ENCODE results near the gene FLNC. TPM values are rescaled to one million over a fixed set of nuclear protein-coding genes. Genes with fewer than 3 reads are reported as not detected.
A peak's percentile ranks its signal among the peaks of the same experiment; 100 is the strongest.

The FLNC gene
- total and polyA plus RNA-seq, 11 donors, result 399 to 3,687 (median 1,170) TPM

DNA sequence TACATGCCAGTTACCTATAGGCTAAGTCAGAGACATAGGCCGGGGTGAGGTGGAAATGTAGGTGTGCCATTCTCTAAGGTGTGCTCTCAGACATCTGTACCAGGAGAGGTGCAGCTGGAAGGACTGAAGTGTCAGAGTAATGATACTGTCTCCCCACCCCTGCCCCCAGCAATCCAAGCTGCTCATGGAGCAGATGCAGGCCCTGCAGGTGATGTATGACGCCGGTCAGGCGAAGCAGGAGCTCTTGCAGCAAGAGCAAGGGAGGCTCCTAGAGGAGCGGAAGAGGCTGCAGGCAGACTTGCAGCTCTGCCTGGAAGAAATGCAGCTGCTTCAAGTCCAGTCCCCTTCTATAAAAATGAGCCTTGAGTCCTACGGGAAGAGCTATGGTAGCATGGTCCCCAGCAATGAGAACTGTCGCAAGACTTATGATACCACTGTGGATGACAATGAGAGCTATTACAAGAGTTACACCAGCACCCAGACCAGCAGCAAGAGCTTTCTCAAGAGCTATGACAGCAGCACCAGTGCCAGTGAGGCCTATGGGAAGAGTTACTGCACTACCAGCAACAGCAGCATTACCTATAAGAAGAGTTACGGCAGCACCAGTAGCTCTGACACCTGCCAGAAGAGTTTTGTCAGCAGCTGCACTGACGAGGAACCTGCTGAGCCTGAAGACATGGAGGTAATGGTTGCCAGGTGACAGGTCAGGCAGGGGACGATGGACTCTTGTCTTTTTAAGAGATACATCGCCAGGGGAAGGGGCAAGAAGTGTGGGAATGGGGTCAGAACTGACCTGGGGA, 18.4 kb upstream of the FLNC start:
- H3K4me3 ChIP-seq, result no peak overlapping the region
- no peaks in the 10 kb centered on the region for H3K9me3 ChIP-seq
- no peak for TF ChIP-seq POLR2A (IDR thresholded peaks at IDR 0.05)
- TF ChIP-seq, protein P1, sequence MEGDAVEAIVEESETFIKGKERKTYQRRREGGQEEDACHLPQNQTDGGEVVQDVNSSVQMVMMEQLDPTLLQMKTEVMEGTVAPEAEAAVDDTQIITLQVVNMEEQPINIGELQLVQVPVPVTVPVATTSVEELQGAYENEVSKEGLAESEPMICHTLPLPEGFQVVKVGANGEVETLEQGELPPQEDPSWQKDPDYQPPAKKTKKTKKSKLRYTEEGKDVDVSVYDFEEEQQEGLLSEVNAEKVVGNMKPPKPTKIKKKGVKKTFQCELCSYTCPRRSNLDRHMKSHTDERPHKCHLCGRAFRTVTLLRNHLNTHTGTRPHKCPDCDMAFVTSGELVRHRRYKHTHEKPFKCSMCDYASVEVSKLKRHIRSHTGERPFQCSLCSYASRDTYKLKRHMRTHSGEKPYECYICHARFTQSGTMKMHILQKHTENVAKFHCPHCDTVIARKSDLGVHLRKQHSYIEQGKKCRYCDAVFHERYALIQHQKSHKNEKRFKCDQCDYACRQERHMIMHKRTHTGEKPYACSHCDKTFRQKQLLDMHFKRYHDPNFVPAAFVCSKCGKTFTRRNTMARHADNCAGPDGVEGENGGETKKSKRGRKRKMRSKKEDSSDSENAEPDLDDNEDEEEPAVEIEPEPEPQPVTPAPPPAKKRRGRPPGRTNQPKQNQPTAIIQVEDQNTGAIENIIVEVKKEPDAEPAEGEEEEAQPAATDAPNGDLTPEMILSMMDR (IDR thresholded peaks at IDR 0.05), result no peak
- no peak for ATAC-seq
- H3K27ac ChIP-seq, result no peak overlapping the region
- intact Hi-C loops (cut with DNase I), result no loop called here
- H3K27me3 ChIP-seq, result no peaks in the 10 kb centered on the region
- no peak for DNase-seq
- WGBS, 4 donors, result 88 to 97% (median 94%) methylated on average over 10 to 11 of the region's 11 CpGs
- no peaks in the 10 kb centered on the region for H3K36me3 ChIP-seq
- peaks cover 0 to 11% (median 4%) of the 10 kb centered on the region in 12 donors for H3K4me1 ChIP-seq

DNA sequence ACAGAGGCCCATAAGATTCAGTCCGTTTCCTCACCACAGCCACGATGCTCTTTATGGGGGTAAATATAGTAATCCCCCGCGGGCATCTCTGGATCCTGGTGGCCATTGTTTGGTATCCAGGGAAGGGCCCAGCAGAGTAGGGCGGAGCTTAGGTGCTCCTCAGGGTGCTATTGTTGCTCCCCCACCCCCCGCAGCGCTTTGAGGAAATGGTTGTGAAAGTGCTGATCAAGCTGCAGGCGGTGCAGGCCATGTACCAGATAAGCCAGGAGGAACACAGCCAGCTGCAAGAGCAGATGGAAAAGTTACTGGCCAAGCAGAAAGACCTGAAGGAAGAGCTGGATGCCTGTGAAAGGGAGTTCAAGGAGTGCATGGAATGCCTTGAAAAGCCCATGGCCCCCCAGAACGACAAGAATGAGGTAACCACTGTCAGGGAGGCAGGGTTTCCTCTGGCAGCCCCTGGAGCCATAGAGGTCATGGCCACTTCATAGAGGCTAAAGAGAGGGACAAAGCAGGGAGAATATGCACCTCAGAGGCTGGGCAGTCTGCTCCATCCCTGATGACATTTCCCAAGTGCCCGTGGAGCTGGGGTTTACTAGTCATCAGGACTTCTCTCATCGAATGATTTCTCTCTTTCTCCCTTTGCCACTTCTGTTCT, 17.6 kb upstream of the FLNC start:
- intact Hi-C loops (cut with DNase I), result no loop called here
- TF ChIP-seq, protein P1 (IDR thresholded peaks at IDR 0.05), result no peak
- TF ChIP-seq POLR2A (IDR thresholded peaks at IDR 0.05), result no peak
- DNase-seq (peak in 3 of 5 donors; percentile 43 to 70 (median 49)), ATAC-seq (peak in 3 of 4 donors; percentile 63 to 77 (median 70))
- H3K36me3 ChIP-seq, result no peaks in the 10 kb centered on the region
- H3K4me1 ChIP-seq, result peaks cover 0 to 11% (median 4%) of the 10 kb centered on the region in 12 donors
- H3K27me3 ChIP-seq, result no peaks in the 10 kb centered on the region
- WGBS, 4 donors, result 36 to 49% (median 39%) methylated on average over 11 of the region's 11 CpGs
- no peak overlapping the region for H3K27ac ChIP-seq
- no peak overlapping the region for H3K4me3 ChIP-seq
- H3K9me3 ChIP-seq, result no peaks in the 10 kb centered on the region

DNA sequence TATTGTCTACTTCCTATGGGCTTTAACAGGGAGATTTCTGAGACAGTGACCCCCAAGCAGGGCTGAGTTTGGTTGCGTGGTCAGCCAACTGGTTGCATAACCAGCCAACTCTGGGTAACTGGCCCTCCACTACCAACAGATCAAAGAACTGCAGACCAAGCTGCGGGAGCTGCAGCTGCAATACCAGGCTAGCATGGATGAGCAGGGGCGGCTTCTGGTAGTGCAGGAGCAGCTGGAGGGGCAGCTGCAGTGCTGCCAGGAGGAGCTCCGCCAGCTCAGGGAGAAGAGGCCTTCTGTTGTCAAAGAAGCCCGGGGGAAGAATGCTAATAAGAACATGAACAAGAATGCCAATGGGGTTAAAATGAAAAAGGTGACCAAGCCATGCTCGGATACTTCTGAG, 15.7 kb upstream of the FLNC start:
- TF ChIP-seq POLR2A (IDR thresholded peaks at IDR 0.05), result no peak
- TF ChIP-seq, protein P1 (IDR thresholded peaks at IDR 0.05), result no peak
- 89 to 93% (median 91%) methylated on average over 6 of the region's 6 CpGs for WGBS, 4 donors

DNA sequence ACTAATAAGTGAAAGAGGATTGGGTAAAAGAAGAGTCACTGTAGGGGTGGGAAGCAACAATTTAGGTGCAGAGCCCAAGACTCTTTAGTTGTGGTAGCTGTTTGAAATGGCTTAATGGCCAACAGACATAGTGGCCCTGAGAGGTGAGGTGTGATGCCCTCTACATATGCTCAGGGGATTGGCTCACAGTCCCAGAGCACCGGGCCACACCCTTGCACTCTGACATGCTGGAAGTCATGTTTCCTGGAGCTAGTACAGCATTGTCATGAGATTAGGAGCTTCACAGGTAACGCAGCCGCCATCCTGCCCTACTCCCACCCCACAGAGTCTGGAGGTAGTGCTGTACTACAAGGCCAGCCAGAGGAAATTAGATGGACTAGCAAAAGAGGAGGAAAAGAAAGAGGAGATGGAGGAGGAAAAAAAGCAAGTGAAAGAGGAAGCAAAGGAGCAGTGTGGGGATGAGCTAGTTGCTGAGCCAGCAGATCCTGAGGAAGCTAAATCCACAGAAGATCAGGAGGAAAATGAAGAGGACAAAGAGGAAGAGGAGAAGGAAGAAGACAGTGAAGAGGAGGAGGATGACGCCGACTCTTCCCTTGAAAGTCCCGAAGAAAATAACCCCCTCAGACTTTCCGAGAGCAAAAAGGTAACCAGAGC, 14.8 kb upstream of the FLNC start:
- no peak for TF ChIP-seq POLR2A (IDR thresholded peaks at IDR 0.05)
- TF ChIP-seq, protein P1 (IDR thresholded peaks at IDR 0.05), result no peak
- ATAC-seq (no peak), DNase-seq (no peak)
- H3K4me1 ChIP-seq, result peaks cover 0 to 11% (median 4%) of the 10 kb centered on the region in 12 donors
- no peaks in the 10 kb centered on the region for H3K36me3 ChIP-seq
- H3K9me3 ChIP-seq, result no peaks in the 10 kb centered on the region
- H3K27ac ChIP-seq, result no peak overlapping the region
- intact Hi-C loops (cut with DNase I), result no loop called here
- no peaks in the 10 kb centered on the region for H3K27me3 ChIP-seq
- H3K4me3 ChIP-seq, result no peak overlapping the region
- 76 to 88% (median 80%) methylated on average over 7 of the region's 7 CpGs for WGBS, 4 donors

More for the DNA sequence above, 15.7 kb upstream of the FLNC start:
- Histone ChIP-seq H3K4me3 (no peak overlapping the region), H3K27ac (no peak overlapping the region), H3K27me3 (no peaks in the 10 kb centered on the region), H3K4me1 (peaks cover 0 to 11% (median 4%) of the 10 kb centered on the region in 12 donors), H3K36me3 (no peaks in the 10 kb centered on the region), H3K9me3 (no peaks in the 10 kb centered on the region)
- intact Hi-C loops (cut with DNase I), result no loop called here
- no peak for ATAC-seq
- DNase-seq, result no peak

Data from heart left ventricle (tissue), 16 donors.